HEK293T (cell line): ENCODE results near the gene UMOD.

ENCODE experiments used
- CTCF ChIA-PET: fragments of 350-600 bp; formaldehyde crosslinking; extraction: SDS; loops from one replicate; lab custom pipeline; 2021; ENCODE audit warnings: antibody characterized with exemption, inconsistent platforms; lab: Yijun Ruan, JAX
- POLR2A ChIA-PET: fragments of 350-600 bp; formaldehyde crosslinking; extraction: SDS; loops from one replicate; lab custom pipeline; 2020; ENCODE audit warnings: antibody characterized with exemption, inconsistent platforms; lab: Yijun Ruan, JAX
- DNase-seq: peaks from one replicate; pipeline ENCODE4 v3.0.0; 2012; ENCODE audit warnings: mixed read lengths; ENCODE audit errors: extremely low spot score
- ARNT ChIP-seq: fragments of 450-650 bp; IDR thresholded peaks from 2 replicates; pipeline ENCODE4 v1.6.1; 2017; ENCODE audit warnings: mild to moderate bottlenecking
- BHLHE40 ChIP-seq: fragments of 450-650 bp; IDR thresholded peaks from 2 replicates; pipeline ENCODE4 v1.6.1; 2016; ENCODE audit warnings: mild to moderate bottlenecking, moderate library complexity, borderline replicate concordance
- CTBP1 ChIP-seq: fragments of 450-650 bp; IDR thresholded peaks from 2 replicates; pipeline ENCODE4 v1.6.1; 2016; ENCODE audit warnings: borderline replicate concordance
- ELF4 ChIP-seq: fragments of 450-650 bp; IDR thresholded peaks from 2 replicates; pipeline ENCODE4 v1.6.1; 2017; ENCODE audit warnings: antibody characterized with exemption
- FOXA1 ChIP-seq: fragments of 450-650 bp; IDR thresholded peaks from 2 replicates; pipeline ENCODE4 v1.6.1; 2016; ENCODE audit warnings: mild to moderate bottlenecking
- FOXK2 ChIP-seq: fragments of 450-650 bp; IDR thresholded peaks from 2 replicates; pipeline ENCODE4 v1.6.1; 2016; ENCODE audit warnings: mild to moderate bottlenecking
- FOXM1 ChIP-seq: fragments of 450-650 bp; IDR thresholded peaks from 2 replicates; pipeline ENCODE4 v1.6.1; 2017; ENCODE audit warnings: mild to moderate bottlenecking, borderline replicate concordance
- HDGF ChIP-seq: fragments of 450-650 bp; IDR thresholded peaks from 2 replicates; pipeline ENCODE4 v1.6.1; 2017; ENCODE audit warnings: antibody characterized with exemption, borderline replicate concordance
- L3MBTL2 ChIP-seq: fragments of 450-650 bp; conservative IDR thresholded peaks from 2 replicates; pipeline ENCODE4 v1.6.1; 2016; ENCODE audit warnings: mild to moderate bottlenecking
- LEF1 ChIP-seq: fragments of 450-650 bp; IDR thresholded peaks from 2 replicates; pipeline ENCODE4 v1.6.1; 2017; ENCODE audit warnings: mild to moderate bottlenecking, borderline replicate concordance
- NFRKB ChIP-seq: fragments of 450-650 bp; IDR thresholded peaks from 2 replicates; pipeline ENCODE4 v1.6.1; 2016; ENCODE audit warnings: mild to moderate bottlenecking, moderate library complexity
- SP1 ChIP-seq: fragments of 450-650 bp; IDR thresholded peaks from 2 replicates; pipeline ENCODE4 v1.6.1; 2017
- SUZ12 ChIP-seq: fragments of 450-650 bp; IDR thresholded peaks from 2 replicates; pipeline ENCODE4 v1.6.1; 2016; ENCODE audit warnings: mild to moderate bottlenecking
- TARDBP ChIP-seq: fragments of 450-650 bp; IDR thresholded peaks from 2 replicates; pipeline ENCODE4 v1.6.1; 2016
- ZNF384 ChIP-seq: fragments of 450-650 bp; IDR thresholded peaks from 2 replicates; pipeline ENCODE4 v1.6.1; 2016
- TF ChIP-seq, protein P1 (sequence below): fragments of 450-650 bp; IDR thresholded peaks from 2 replicates; pipeline ENCODE4 v1.6.1; 2016

Gene UMOD

DNA sequence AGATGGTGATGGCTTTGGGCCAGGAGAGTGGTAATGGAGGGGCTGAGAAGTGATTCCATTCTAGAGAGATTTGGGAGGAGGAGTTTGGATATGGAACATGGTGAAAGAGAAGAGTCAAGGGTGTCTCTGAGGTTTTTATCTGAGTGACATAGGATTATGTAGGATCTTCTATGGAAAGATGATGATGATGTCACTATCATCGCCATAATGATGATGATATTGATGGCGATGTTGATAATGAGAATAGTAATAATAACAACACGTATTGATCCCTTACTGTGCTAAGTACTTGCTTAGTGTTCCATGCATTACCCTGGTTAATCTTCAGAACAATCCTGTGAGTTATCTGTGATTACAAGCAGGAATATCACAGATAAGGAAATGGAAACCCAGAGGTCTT lies 35.5 kb upstream of the UMOD start:
- ChIA-PET POLR2A (no interaction called here), CTCF (interaction anchor here (0.6 kb wide), 1 partner anchor 479 kb away, joined by 3 read pairs; no protein-coding TSS in a partner anchor)
- no peak for TF ChIP-seq BHLHE40
- TF ChIP-seq, protein P1, sequence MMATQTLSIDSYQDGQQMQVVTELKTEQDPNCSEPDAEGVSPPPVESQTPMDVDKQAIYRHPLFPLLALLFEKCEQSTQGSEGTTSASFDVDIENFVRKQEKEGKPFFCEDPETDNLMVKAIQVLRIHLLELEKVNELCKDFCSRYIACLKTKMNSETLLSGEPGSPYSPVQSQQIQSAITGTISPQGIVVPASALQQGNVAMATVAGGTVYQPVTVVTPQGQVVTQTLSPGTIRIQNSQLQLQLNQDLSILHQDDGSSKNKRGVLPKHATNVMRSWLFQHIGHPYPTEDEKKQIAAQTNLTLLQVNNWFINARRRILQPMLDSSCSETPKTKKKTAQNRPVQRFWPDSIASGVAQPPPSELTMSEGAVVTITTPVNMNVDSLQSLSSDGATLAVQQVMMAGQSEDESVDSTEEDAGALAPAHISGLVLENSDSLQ: no peak
- TF ChIP-seq CTBP1: no peak
- no peak for TF ChIP-seq FOXK2
- TF ChIP-seq FOXM1: no peak
- TF ChIP-seq ELF4: no peak
- TF ChIP-seq ARNT: no peak
- TF ChIP-seq SUZ12: no peak
- DNase-seq: no peak

DNA sequence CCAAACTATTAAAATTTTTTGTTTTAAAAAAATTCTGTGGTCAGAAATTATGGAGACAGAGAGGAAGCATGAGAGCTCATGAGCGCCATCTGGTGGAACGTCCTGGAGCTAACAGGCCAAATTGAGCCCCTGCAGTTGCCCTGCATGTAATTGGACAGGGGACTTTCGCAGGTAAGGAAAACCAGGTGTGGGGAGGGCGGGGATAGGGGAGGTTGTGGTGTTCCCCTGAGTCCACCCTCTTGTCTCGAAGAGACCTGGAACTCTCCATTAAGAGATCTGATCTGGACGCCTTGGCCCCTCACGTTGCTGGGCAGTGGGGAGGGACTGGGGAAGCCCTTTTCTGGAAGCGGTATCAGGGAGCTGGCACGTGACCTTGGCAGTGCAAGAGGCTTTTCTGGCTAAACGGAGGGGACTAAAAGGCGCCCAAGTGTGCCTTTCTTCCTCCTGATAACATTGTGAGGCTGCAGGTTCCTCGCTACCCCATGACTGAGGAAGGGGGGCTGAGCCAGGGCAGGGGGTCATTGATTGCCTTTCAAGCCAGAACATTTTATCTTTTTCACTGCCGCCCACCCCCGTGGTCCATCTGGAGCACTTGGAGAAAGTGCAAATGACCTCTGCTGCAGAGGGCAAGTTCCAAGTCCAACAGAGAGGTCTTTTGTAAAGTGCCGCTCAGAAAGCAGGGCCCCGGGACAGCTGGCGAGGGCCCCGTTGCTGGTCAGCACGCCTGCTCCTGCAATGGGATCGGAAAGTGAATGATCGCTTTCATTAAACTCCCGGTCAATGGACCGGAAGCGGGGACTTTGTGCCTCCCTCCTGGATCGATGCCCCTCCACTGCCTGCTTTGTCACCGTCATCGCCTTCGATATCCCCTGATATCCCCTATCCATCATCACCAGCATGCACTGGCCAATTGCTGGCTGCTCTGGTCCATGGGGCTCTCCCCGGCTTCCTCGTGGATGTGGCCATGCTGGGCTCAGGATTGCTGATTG lies 33.6 kb upstream of the UMOD start:
- POLR2A ChIA-PET: interaction anchor here (1.0 kb wide), 1 partner anchor 26 kb away, joined by 3 read pairs; no protein-coding TSS in a partner anchor
- DNase-seq: peak; percentile 60
- no peak for TF ChIP-seq FOXK2
- CTCF ChIA-PET: interaction anchor here (0.8 to 2.6 kb wide), 13 partner anchors 8 to 488 kb away, joined by 3 to 20 read pairs (median 6); no protein-coding TSS in a partner anchor

DNA sequence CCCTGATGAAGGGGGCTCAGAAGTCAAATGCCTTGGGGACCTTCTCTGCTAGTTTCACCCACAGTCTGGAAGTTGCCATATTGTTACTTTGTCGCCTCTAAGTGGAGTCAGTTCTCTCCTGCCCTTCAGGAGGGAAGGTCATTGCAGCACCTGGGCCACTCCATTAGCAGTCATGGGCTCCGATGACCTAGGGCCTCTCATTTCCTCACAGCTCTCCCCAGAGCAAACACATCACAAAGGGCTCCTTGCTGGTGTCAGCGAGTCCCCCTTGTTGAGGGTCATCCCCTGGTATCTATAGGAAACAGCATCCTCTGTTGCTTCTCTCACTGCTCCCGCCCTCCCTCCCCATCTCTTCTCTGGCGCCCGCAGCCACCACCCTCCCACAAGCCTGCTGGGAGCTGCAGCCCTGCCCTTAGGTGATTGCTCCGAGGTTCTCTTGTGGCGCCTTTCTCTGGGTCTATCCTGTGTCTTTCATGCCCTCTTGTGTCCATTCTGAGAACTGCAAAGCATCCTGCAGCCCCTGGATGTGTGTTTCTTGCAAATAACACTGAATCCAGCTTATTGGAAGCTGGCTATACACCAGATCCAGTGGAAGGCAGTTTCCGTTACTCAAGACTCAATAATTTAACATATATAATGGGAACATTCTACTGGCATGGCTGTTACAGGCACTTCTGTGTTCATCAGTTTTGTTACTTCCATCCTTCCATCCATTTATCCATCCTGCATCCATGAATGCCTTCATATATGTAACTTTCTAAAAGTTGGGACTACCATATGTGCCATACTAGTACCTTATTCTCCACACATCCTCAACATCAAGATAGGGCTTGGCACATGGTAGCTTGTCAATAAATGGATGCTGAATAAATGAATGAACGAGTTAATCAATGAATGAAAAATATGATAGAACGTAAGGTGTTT lies 30.9 kb upstream of the UMOD start:
- no peak for TF ChIP-seq ARNT
- no peak for TF ChIP-seq NFRKB
- TF ChIP-seq L3MBTL2: no peak
- TF ChIP-seq FOXA1: no peak
- no peak for TF ChIP-seq BHLHE40
- no peak for TF ChIP-seq LEF1
- no peak for TF ChIP-seq TARDBP
- no peak for TF ChIP-seq ELF4
- TF ChIP-seq SP1: no peak
- TF ChIP-seq FOXM1: no peak
- CTCF ChIA-PET: interaction anchor here (0.8 to 2.3 kb wide), 3 partner anchors 12 to 485 kb away, joined by 3 to 8 read pairs (median 6); no protein-coding TSS in a partner anchor
- DNase-seq: peak; percentile 74
- POLR2A ChIA-PET: no interaction called here

DNA sequence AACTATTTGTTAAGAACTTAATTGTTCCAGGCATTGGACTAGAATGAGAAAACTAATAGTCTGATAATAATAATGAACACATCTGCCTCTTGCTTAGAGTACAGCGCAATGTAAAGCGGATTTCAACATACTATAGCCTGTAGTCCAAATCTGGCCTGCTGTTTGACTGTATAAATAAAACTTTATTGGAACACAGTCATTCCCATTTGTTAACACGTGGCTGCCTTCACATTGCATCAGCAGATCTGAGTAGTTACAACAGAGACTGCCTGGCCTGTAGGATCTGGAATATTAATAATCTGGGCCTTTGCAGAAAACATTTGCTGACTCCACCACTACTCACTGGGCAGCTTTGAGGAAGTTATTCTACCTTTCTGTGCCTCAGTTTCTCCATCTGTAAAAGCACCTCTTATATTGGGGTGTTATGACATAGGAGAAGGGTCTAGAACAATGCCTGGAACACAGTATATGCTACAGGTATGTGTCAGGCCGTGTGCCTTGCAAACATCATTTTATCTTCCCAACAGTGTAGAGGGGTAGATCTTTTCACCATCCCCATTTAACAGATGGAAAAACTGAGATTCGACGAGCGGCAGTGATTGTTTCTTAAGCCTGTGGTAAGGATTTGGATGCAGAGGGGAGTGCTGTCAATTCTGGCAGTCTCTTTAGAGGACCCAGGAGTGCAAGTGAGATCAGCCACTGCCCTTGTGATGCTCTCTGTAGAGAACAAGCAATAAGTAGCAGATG lies 29.9 kb upstream of the UMOD start:
- no peak for DNase-seq
- ChIA-PET CTCF (interaction anchor here (0.8 kb wide), 1 partner anchor 13 kb away, joined by 3 read pairs; no protein-coding TSS in a partner anchor), POLR2A (no interaction called here)
- no peak for TF ChIP-seq SP1

DNA sequence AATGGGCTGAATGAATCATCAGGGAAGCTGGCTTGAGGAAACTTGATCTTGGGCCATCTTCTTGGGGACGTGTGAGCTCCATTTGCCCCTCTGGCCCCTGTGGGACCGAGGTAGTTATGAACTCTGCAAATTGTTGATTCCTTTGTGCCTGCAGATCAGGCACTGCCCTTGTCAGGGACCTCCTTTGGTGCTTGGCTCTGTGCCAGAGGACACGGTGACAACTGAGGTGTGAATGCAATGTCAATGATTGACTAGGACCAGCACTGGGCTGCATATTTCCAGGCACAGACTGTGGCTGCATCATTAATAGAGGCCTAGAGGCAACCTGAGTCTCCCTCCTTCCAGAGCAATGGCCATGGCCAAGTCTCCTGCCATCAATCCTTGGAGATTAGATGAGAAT lies 28.3 kb upstream of the UMOD start:
- ChIA-PET POLR2A (no interaction called here), CTCF (interaction anchor here (1.0 kb wide), 1 partner anchor 474 kb away, joined by 3 read pairs; no protein-coding TSS in a partner anchor)
- no peak for TF ChIP-seq SUZ12
- TF ChIP-seq NFRKB: no peak
- no peak for TF ChIP-seq ELF4
- TF ChIP-seq FOXK2: no peak
- no peak for TF ChIP-seq HDGF
- TF ChIP-seq BHLHE40: no peak
- no peak for TF ChIP-seq LEF1
- no peak for TF ChIP-seq FOXM1
- TF ChIP-seq TARDBP: no peak
- no peak for TF ChIP-seq ARNT
- TF ChIP-seq ZNF384: no peak
- TF ChIP-seq, protein P1: no peak
- TF ChIP-seq L3MBTL2: no peak
- no peak for TF ChIP-seq FOXA1
- no peak for TF ChIP-seq CTBP1
- DNase-seq: no peak

DNA sequence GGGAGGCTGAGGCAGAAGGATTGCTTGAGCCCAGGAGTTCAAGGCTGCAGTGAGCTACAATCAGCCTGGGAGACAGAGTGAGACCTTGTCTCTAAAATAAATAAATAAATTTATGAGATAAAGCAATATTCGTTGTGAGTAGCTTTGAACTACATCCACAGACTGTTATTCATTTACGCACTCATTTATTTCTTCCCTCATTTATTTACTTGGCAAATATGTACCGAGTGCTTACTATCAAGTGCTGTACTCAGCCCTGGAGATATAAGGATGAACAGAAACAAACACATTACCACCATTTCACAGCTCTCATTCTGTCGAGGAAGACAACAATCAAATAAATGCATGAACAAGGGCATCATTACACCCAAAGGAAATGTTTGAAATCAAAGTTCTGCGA lies 24.7 kb upstream of the UMOD start:
- no peak for DNase-seq
- POLR2A ChIA-PET: no interaction called here
- TF ChIP-seq CTBP1 (no peak), HDGF (no peak), L3MBTL2 (no peak), FOXK2 (no peak), ELF4 (no peak), SP1 (no peak)
- CTCF ChIA-PET: interaction anchor here (1.8 kb wide), 1 partner anchor 8 kb away, joined by 14 read pairs; no protein-coding TSS in a partner anchor
